ENCODE measurements around the gene ARHGAP44. TPM values are rescaled to one million over a fixed set of nuclear protein-coding genes. Genes with fewer than 3 reads are reported as not detected.
A peak's percentile ranks its signal among the peaks of the same experiment; 100 is the strongest.

The ARHGAP44 gene, protein sequence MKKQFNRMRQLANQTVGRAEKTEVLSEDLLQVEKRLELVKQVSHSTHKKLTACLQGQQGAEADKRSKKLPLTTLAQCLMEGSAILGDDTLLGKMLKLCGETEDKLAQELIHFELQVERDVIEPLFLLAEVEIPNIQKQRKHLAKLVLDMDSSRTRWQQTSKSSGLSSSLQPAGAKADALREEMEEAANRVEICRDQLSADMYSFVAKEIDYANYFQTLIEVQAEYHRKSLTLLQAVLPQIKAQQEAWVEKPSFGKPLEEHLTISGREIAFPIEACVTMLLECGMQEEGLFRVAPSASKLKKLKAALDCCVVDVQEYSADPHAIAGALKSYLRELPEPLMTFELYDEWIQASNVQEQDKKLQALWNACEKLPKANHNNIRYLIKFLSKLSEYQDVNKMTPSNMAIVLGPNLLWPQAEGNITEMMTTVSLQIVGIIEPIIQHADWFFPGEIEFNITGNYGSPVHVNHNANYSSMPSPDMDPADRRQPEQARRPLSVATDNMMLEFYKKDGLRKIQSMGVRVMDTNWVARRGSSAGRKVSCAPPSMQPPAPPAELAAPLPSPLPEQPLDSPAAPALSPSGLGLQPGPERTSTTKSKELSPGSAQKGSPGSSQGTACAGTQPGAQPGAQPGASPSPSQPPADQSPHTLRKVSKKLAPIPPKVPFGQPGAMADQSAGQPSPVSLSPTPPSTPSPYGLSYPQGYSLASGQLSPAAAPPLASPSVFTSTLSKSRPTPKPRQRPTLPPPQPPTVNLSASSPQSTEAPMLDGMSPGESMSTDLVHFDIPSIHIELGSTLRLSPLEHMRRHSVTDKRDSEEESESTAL
- 11.6 and 15.2 TPM in 2 replicates for total RNA-seq
- 0.30 TPM for total RNA-seq (2013)
- polyA plus RNA-seq: 0.35 and 0.78 TPM in 2 replicates
- polyA minus RNA-seq: 0.36 and 0.69 TPM in 2 replicates

- H3K9ac ChIP-seq (ENCODE audit: low read length): peak within 1 kb of the TSS; percentile 62
- CTCF ChIA-PET: interaction anchor here (1.6 kb wide), 1 partner anchor 214 kb away, joined by 6 read pairs; no protein-coding TSS in a partner anchor
Observed at GRCh38 chr17:12789481-12790248, at the start of gene ARHGAP44. ARHGAP44 (plus strand) TSS chr17:12789498; CDS start chr17:12789839, 341 bp downstream.

More at GRCh38 chr17:12789481-12790248, at the start of gene ARHGAP44:
- Histone ChIP-seq H3K36me3 (replicated peaks in 1 of 2; ENCODE audit: control extremely low read depth in 1 of 2, control insufficient read depth in 1 of 2, extremely low read depth in 1 of 2, insufficient read depth in 2 of 2, low read length in 1 of 2) (no peaks in the 10 kb centered on the region), H3K4me1 (ENCODE audit: control insufficient read depth in 2 of 2, insufficient read depth in 2 of 2, low read length in 2 of 2) (peaks cover 10 to 11% of the 10 kb centered on the region in 2 donors), H3K4me3 (ENCODE audit: control extremely low read depth in 1 of 5, extremely low read depth in 1 of 5, insufficient read depth in 1 of 5, low read depth in 2 of 5, low read length in 4 of 5) (peak within 1 kb of the TSS in 4 of 5 experiments; percentile 31 to 60 (median 47)), H4K20me1 (ENCODE audit: control insufficient read depth, insufficient read depth, low read length, poor library complexity, severe bottlenecking) (no peaks in the 10 kb centered on the region), H3K4me2 (replicated peaks; ENCODE audit: low read depth, low read length, poor library complexity, severe bottlenecking) (peak within 1 kb of the TSS; percentile 71), H3K9me3 (ENCODE audit: control extremely low read depth in 1 of 3, control insufficient read depth in 2 of 3, insufficient read depth in 1 of 3, low read length in 2 of 3) (no peaks in the 10 kb centered on the region), H2AFZ (ENCODE audit: insufficient read depth, low read depth, low read length, poor library complexity, severe bottlenecking) (peak within 1 kb of the TSS; percentile 69), H3K79me2 (ENCODE audit: control insufficient read depth, insufficient read depth, low read length) (no peaks in the 10 kb centered on the region), H3K27me3 (replicated peaks in 1 of 4; ENCODE audit: control extremely low read depth in 1 of 4, control insufficient read depth in 3 of 4, insufficient read depth in 4 of 4, low read length in 3 of 4) (peaks cover 0 to 29% (median 7%) of the 10 kb centered on the region in 4 experiments), H3K27ac (ENCODE audit: low read length in 2 of 2) (no peak within 1 kb of the TSS)
- no peak for TF ChIP-seq CTCF (IDR thresholded peaks at IDR 0.05)
- no peak for TF ChIP-seq EZH2 (IDR thresholded peaks at IDR 0.05; ENCODE audit: borderline replicate concordance, insufficient read depth, low read depth, low read length, poor library complexity, severe bottlenecking)
- H3K27ac Mint-ChIP-seq: peak within 1 kb of the TSS; percentile 29
- peak within 1 kb of the TSS; percentile 87 for H3K4me3 Mint-ChIP-seq
- peaks cover 10% of the 10 kb centered on the region for H3K4me1 Mint-ChIP-seq
- ATAC-seq (ENCODE audit: low read depth) (peak; percentile 74), DNase-seq (peak; percentile 59)
- intact Hi-C loops (cut with micrococcal nuclease): loop anchor here (10.0 kb wide), 1 partner anchor 225 kb away; the partner anchor contains the start of gene ELAC2
- peaks cover 32% of the 10 kb centered on the region for H3K27me3 Mint-ChIP-seq
- 1% methylated on average over 86 of the region's 86 CpGs for WGBS (ENCODE audit: insufficient coverage)
- POLR2A ChIA-PET: interaction anchor here (0.6 kb wide), 2 partner anchors 142 to 157 kb away, joined by 3 read pairs; no protein-coding TSS in a partner anchor
- H3K9me3 Mint-ChIP-seq (ENCODE audit: insufficient read depth): no peaks in the 10 kb centered on the region

All from B cell (primary cell).